ENCODE results near the gene SLC29A3.

The SLC29A3 gene

DNA sequence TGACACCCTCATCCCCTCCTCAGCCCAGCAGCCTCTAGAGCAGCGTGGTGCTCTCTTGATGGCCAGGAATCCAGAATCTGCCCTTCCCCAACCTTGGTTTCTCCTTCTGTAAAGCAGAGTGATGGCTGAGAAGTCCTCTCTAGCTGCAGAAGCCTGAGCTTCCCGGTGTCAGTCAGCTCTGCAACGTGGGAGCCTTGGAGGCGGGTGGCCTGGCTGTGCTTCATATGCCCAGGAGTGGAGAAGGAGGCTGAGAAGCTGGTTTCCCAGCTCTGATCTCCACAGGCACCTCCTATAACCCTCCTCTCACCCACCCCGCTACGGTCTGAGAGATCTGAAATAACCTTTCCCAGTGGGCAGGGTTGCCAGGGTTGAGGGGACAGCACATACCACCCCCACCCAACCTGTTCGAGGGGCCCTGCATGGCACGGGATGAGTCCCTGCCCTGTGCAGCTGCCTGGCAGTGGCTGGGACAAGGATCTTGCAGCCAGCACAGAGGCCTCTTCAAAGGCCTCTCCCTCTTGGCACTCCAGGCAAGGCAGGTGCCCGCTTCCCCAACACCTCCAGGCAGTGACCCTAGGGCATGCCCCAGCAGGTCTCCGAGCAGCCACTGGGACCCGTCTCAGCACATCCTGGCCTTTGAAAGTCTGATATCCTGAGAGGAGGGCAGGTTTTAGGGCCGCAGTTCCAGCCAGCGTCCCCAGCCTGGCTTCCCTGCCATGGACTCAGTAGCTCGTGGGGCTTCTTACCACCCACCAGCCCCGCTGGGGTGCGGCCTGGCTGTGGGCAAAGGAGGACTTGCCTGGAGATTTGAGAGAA, 18.3 kb upstream of the SLC29A3 start:
- DNase-seq (ENCODE audit: low spot score), result no peak

GRCh38 chr10:71301371-71301916, 17.6 kb upstream of the SLC29A3 start:
- no peak for DNase-seq (ENCODE audit: low spot score)

DNA sequence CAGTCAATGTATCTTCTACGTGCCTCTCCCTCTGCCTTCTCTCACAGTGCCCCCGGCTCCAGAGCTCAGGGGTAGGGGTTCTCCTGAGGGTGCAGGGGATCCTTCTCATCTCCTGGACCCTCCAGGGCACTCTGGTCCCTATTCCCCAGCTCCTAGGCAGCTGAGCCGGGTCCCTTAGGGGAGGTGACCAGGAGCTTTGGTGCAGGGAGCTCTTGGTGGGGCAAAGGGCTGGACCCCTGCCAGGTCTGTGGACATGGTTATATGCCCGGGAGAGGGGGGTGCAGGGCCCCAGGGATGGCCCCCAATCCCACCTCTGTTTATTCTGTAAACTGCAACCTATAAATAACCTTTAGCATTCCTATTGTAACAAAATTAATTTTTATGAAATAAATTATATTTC, 16.6 kb upstream of the SLC29A3 start:
- DNase-seq (ENCODE audit: low spot score), result no peak

DNA sequence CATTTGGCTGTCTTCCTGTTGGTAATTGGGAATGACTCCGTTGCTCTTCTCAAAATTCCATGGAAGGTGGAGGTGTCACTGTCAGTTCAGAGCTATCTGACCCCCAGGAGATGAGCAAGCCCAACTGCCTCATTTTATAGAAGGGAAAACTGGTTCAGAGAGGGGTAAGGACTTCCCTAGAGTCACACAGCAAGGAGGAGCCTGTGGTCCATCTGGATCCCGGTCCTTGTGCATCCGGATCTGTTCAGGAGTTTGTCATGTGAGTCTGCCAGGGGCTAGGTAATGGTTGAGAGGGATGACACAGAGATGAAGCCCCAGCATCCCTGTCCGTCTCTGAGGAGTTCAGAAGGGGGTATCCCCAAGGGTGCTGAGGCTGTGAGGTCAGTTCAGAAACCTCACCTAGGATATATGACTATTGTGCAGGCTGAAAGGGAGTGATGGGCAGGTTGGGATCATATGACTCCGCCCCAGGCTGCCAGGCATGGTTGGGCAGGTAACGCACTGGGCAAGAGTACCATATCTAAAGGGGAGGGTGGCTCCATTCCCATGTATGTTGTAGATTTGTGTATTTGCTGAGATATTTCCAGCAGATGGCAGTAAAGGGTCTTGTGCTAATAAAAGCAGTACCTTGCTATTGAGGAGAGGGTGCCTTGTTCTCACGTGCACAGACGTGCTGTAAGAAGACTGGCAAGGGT, 16.0 kb upstream of the SLC29A3 start:
- peak; percentile 51 for DNase-seq (ENCODE audit: low spot score)

- no peak for DNase-seq (ENCODE audit: low spot score)
These were observed 15.5 kb upstream of the SLC29A3 start for GRCh38 chr10:71303569-71303907.

GRCh38 chr10:71304914-71305313, 14.1 kb upstream of the SLC29A3 start:
- no peak for DNase-seq (ENCODE audit: low spot score)

DNA sequence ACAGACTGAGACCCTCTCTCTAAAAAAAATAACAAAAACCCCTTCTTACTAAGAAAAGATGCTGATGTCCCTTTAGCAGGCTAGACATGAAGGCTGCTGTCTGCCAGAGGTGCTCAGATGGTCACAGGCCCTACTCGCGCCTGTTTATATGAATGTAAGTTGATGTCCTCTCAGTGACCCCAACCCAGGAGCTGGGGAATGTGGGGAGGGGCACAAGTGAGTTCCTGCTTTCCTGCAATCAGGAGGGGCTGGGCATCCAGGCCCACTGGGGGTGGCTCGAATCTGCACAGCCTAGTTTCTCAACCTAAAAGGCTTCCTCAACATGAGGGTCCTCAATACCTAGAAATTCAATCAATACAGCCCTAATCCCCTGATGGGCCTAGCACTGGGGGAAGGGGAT, 12.1 kb upstream of the SLC29A3 start:
- DNase-seq (ENCODE audit: low spot score), result no peak

DNA sequence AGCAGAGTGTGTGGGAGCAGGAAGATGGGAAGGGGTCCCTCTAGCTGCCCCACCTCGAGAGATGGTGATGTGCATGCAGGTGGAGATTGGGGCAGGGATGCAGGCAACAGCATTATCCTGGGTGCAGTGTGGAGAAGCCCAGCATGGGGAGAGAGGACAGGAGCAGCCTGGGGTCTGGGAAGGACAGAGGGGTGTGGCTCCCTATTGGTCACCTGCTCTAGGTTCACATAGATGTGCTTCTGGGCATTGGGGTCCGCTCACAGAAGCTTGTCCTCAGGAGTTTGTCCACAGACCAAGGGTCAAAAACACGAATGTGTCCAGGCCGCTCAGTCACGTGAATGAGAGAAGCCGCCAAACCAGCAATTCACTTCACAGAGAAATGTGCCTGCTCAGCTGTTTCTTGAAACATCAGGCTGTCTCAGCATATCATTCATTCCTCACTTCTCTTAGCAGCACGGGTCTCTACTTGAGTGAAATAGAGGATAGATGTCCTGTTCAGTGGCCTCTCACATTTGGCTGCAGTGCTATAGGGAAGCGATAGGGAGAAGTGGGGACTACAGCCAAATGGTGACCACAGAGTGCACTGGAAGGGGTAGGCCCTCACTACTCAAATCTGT, 11.5 kb upstream of the SLC29A3 start:
- DNase-seq (ENCODE audit: low spot score), result no peak

- DNase-seq (ENCODE audit: low spot score), result no peak
These were observed 10.8 kb upstream of the SLC29A3 start for GRCh38 chr10:71308244-71308643.

DNA sequence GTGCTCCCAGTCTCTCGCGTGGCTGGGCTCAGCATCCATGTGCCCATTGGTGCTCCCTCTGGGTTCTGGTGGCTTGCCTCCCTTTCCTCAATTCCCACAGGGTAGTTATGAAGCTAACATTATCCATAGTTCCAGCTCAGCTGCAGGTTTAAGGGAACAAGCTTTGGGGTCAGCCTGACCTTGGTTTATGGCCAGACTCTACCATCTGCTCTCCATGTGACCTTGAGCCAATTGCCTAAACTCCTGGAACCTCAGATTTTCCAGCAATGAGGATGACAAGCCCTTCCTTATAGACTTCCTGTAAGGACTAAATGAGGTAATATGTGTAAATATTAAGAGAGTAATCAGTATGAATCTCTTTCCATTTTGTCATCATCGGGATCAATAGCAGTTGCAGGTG, 10.1 kb upstream of the SLC29A3 start:
- DNase-seq (ENCODE audit: low spot score), result no peak

- no peak for DNase-seq (ENCODE audit: low spot score)
These were observed 9.1 kb upstream of the SLC29A3 start for GRCh38 chr10:71309919-71310318.

- no peak for DNase-seq (ENCODE audit: low spot score)
These were observed 6.8 kb upstream of the SLC29A3 start for GRCh38 chr10:71312220-71312619.

GRCh38 chr10:71312811-71313789, 6.0 kb upstream of the SLC29A3 start:
- peak; percentile 50 for DNase-seq (ENCODE audit: low spot score)

GRCh38 chr10:71314028-71314693, 4.9 kb upstream of the SLC29A3 start:
- peak; percentile 82 for DNase-seq (ENCODE audit: low spot score)

DNA sequence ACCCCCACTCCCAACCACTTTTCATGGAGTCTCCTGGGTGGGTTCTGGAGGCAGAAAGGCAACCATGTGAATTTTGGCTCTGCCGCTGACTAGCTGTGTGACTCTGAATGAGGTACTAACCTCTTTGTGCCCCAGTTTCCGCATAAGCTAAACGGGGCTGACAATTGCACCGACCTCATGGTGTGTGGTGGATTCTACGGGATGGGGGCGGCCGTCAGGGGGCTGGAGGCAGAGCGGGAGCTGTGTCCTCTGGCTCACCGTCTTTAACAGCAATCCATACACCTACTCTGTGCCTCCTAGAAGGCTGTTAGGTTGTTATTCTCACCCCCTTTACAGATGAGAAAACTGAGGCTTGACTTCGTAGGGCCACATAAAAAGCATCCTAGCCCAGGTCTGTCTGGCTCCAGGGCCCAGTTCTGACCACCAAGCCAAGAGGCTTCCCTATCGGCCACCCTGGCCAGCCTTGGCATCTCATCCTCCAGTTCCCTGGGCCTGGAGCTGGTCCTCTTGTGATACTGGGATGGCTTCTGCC, 4.3 kb upstream of the SLC29A3 start:
- DNase-seq (ENCODE audit: low spot score), result no peak

GRCh38 chr10:71316056-71316785, 2.8 kb upstream of the SLC29A3 start:
- DNase-seq (ENCODE audit: low spot score), result no peak

DNA sequence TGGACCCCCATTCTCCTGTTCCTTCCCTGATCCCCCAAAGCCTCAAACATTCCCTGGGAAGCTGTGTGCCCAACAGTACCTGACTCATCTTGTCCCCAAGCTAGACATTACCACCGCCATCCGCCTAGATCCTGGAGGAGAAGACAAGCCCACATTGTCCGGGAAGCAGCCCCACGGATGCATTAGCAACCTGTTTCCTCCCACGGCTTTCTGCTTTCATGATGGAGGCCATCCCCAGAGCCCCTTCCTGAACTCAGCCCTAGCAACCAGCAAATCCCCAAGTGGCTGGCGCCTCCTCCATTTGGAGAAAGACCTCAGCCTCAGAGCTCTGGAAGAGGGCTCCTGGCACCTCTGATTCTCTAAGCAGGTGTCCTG, 2.3 kb upstream of the SLC29A3 start:
- DNase-seq (ENCODE audit: low spot score), result no peak

DNA sequence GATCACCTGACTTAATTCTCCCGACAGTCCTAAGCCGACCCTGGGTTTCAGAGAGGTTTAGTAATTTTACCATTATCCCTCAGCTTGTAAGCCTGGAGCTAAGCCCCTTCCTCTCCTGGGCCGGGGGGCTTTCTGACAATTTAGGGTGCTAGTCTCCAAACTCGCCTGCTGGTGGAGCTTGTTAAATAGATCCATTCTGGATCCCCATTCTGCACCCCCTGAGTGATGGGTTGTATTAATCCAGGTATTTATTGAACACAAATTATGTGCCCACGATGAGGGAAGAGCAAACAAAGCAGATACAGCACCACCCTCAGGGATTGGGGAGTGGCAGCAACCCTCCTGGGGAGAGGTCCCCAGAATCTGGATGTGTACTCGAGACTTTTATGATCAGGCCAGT, 1.3 kb upstream of the SLC29A3 start:
- no peak for DNase-seq (ENCODE audit: low spot score)

DNA sequence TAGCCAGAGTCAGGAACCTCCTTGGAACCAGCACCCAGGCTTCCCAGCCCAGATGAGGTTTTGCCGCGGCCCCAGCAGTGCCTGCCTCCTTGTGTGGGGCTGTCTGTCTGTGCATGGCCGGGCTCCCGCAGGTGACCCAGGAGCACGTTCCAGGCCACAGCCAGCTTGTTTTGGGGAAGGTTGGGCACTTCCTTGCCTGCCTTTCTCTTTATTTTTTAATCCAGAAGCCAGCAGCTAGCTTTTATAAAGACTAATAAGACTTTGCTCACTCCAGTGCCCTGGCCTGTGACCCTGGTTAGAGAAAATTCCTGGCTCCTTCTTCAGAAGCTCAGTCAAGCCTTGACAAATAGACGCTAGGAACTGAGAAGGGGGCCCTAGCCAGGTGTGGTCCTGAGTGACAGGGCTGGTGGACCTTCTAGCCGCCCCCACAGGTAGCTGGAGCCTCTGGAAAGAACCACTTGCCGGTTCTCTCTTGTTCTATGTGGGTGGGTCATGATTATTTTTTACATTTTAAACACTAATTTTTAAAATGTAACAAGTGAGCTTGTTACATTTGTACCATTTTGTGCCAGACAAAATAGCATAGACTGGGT, 837 bp downstream of the SLC29A3 start:
- DNase-seq (ENCODE audit: low spot score), result no peak

DNA sequence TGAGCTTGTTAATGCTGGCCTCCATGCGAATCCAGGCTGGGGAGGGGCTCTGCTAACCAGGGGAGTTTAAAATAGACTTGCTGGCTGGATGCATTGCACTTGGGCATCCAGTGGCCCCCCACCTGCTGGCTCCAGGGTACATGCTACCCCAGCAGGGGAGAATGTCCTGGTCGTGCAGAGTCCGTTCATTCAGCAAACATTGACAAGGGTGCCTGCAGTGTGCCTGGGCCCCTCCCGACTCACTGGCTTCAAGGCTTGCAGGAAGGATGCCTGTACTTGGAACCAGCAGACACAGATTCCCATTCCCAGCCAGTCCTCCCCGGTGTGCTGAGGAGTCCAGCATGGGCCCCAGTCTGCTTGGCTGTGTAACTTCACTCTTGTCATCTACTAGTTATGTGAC, 1.5 kb downstream of the SLC29A3 start:
- DNase-seq (ENCODE audit: low spot score), result no peak

Data from AG08395 (cell line).